Skeletal muscle tissue (tissue), 4 donors: Measurements from ENCODE around the gene CAMK2A. TPM values are rescaled to one million over a fixed set of nuclear protein-coding genes. Genes with fewer than 3 reads are reported as not detected.
A peak's percentile ranks its signal among the peaks of the same experiment; 100 is the strongest.

ENCODE experiments used
- H3K27ac ChIP-seq: one replicate; pipeline ENCODE4 v1.7.0; 2013; ENCODE audit warnings: mild to moderate bottlenecking, low read depth, low read length, inconsistent platforms
- H3K27me3 ChIP-seq, 3 donors: one replicate each; pipeline ENCODE4 v1.7.0; 2013; ENCODE audit warnings: low read length in 3 of 3; ENCODE audit not compliant: control insufficient read depth in 3 of 3, insufficient read depth in 3 of 3
- H3K36me3 ChIP-seq, 3 donors: one replicate each; pipeline ENCODE4 v1.7.0; 2013; ENCODE audit warnings: low read length in 3 of 3; ENCODE audit not compliant: control insufficient read depth in 3 of 3, insufficient read depth in 3 of 3
- H3K4me1 ChIP-seq, 3 donors: one replicate each; pipeline ENCODE4 v1.7.0; 2013; ENCODE audit warnings: low read length in 3 of 3, mild to moderate bottlenecking in 3 of 3; ENCODE audit not compliant: control insufficient read depth in 3 of 3, insufficient read depth in 3 of 3
- H3K4me3 ChIP-seq, 3 donors: one replicate each; pipeline ENCODE4 v1.7.0; 2013; ENCODE audit warnings: low read length in 3 of 3
- H3K9ac ChIP-seq, 3 donors: one replicate each; pipeline ENCODE4 v1.7.0; 2013; ENCODE audit warnings: low read length in 3 of 3, mild to moderate bottlenecking in 3 of 3, moderate library complexity in 2 of 3, low read depth in 1 of 3
- H3K9me3 ChIP-seq, 3 donors: one replicate each; pipeline ENCODE4 v1.7.0; 2013; ENCODE audit warnings: low read length in 3 of 3; ENCODE audit not compliant: control insufficient read depth in 3 of 3
- total RNA-seq: library from RNA; depleted of rRNA; stranded (reverse); fragments of >200 nt; gene quantifications from one replicate; pipeline ENCODE4 v1.2.3, GENCODE V29; 2014
- donor health status: Osteomylitis.

CAMK2A gene
- total RNA-seq, 1 donor from 2014 or later = 45.9 TPM

DNA sequence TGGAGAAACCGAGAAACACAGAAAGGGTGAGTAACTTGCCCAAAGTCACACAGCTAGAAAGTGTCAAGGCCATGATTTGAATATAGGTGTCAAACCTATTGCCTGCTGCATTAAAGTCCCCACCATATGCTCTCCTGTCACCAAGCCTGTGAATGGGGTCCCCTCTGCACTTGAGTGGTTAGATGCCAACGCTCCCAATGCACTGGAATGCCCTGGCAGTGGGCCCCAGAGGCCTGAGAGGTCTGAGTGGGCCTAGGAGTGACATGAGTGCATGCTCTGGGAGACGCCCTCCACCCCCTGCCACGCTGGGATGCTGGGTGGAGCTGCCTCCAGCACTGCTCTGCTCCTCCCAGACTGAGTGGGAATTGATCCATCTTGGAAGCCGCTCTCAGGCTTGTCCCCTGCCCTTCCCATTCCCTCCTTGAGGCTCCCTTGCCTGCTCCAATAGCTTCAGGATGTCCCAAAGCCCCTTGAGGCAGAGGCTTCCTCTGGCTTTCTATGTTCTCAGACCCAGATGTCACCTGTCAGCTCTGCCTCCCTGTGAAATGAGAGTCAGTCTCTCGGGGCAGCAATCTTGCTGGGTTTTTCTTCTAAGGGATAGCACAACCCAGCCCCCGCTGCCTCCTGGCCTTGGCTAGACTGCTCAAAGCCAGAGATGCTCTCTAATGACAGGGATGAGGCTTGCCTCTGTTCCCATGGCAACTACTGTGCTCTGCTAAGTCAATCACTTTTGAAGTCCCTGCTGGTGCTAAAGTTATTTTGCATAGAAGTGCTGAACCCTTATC, 19.7 kb upstream of the CAMK2A start:
- Histone ChIP-seq H3K36me3 (no peaks in the 10 kb centered on the region), H3K9ac (no peak overlapping the region), H3K4me1 (peaks cover 0 to 7% (median 0%) of the 10 kb centered on the region in 3 donors), H3K9me3 (no peaks in the 10 kb centered on the region), H3K27ac (no peak overlapping the region), H3K4me3 (no peak overlapping the region), H3K27me3 (peaks cover 0 to 6% (median 0%) of the 10 kb centered on the region in 3 donors)

DNA sequence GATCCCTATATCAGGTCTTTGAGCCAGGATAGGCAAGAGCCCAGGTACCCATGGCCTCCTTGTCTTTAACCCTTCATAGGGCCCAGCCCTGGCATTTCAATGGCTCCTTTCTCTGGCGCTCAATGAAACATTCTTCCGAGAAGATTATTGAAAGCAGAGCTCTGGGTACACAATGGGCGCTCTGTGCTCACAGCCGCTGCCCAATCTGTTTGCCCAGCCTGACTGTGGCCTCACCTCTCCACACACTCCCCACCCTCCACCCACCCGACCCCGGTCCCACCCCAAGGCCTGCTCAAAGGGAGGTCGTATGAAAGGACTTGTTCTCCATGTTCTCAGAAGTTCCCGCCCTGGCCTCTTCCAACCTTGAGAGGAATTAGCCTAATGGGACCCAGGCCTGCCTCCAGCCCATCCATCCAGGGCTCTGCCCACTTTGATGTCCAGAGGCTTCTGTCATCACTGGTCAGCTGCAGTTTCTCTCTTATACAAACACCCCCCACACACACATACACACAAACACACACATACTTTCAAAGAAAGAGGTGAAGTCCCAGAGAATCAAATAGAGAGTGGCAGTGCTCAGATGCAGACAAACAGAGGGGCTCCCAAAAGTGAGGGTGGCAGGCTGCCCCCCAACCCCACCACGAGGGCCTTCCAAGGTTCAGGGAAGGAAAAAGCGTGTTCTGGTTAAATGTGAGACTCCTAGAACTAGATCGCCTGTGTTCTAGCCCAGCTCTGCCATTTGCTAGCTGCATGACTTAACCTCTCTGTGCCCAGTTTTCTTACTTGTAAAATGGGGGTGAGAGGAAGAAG, 18.2 kb upstream of the CAMK2A start:
- Histone ChIP-seq H3K4me1 (peaks cover 3 to 4% (median 3%) of the 10 kb centered on the region in 3 donors), H3K27ac (no peak overlapping the region), H3K9me3 (no peaks in the 10 kb centered on the region), H3K36me3 (no peaks in the 10 kb centered on the region), H3K4me3 (no peak overlapping the region), H3K27me3 (peaks cover 3 to 10% (median 3%) of the 10 kb centered on the region in 3 donors), H3K9ac (no peak overlapping the region)

DNA sequence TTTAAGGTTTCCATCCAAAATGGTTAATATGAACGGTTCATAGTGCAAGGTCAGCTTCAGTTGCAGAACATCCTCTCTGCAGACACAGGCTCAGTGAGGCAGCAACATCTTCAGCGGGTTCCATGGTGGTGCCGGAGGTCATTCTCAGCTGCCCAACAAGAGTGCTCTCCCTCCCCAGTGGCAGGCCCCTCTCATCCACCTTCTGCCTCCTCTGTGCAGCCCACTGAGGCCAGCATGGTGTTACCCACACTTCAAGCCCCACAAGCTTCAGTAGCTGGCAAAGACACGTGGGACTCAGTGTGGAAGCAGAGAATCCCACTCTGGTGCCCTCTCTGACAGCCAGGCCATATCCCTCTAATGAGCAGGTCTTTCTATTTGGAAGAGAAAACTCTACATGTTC, 17.2 kb upstream of the CAMK2A start:
- no peak overlapping the region for H3K27ac ChIP-seq
- no peaks in the 10 kb centered on the region for H3K36me3 ChIP-seq
- no peak overlapping the region for H3K4me3 ChIP-seq
- H3K4me1 ChIP-seq = peaks cover 4 to 12% (median 6%) of the 10 kb centered on the region in 3 donors
- H3K27me3 ChIP-seq = peaks cover 5 to 15% (median 6%) of the 10 kb centered on the region in 3 donors
- no peak overlapping the region for H3K9ac ChIP-seq
- no peaks in the 10 kb centered on the region for H3K9me3 ChIP-seq

DNA sequence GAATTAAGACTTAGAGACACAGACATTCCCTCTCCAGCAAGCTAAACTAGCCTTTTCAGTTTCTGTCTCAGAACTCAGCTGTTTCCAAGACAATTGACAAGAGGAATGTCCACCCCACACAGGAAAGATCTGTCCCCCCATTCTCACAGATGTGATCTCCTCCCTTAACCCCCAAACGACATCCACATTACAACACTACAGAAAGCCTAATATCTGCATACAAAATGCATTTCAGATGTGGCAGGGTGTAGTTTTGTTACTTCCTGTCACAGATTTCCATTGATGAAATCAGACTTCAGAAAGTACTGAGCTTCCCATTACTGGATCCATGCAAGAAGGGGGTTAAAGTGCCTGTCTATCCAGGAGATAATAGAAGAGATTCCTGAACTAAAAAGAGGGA, 16.0 kb upstream of the CAMK2A start:
- Histone ChIP-seq H3K4me1 (peaks cover 4 to 20% (median 6%) of the 10 kb centered on the region in 3 donors), H3K9ac (no peak overlapping the region), H3K27me3 (peaks cover 6 to 11% (median 7%) of the 10 kb centered on the region in 3 donors), H3K36me3 (no peaks in the 10 kb centered on the region), H3K27ac (no peak overlapping the region), H3K9me3 (no peaks in the 10 kb centered on the region), H3K4me3 (no peak overlapping the region)

DNA sequence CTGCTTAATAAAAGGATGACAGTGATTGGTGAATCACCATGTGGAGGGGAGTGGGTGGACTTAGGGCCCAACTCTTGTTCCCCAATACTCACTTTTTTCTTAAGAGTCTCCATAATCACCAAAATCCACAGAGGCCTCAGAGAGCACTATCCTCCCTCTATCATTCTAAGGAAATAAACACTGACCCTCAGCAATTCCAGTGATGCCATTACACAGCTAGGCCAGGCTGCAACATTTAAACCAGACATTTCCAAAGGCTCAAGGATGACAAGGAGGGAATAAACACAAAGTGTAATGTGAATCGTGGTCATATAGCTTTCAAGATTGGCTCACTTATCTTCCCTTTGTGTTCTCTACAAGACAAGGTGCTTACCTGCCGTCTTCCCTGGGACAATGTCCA, 15.5 kb upstream of the CAMK2A start:
- no peak overlapping the region for H3K4me3 ChIP-seq
- H3K9ac ChIP-seq = no peak overlapping the region
- no peaks in the 10 kb centered on the region for H3K36me3 ChIP-seq
- H3K27ac ChIP-seq = no peak overlapping the region
- H3K27me3 ChIP-seq = peaks cover 6 to 11% (median 7%) of the 10 kb centered on the region in 3 donors
- H3K4me1 ChIP-seq = peaks cover 4 to 20% (median 6%) of the 10 kb centered on the region in 3 donors
- no peaks in the 10 kb centered on the region for H3K9me3 ChIP-seq

DNA sequence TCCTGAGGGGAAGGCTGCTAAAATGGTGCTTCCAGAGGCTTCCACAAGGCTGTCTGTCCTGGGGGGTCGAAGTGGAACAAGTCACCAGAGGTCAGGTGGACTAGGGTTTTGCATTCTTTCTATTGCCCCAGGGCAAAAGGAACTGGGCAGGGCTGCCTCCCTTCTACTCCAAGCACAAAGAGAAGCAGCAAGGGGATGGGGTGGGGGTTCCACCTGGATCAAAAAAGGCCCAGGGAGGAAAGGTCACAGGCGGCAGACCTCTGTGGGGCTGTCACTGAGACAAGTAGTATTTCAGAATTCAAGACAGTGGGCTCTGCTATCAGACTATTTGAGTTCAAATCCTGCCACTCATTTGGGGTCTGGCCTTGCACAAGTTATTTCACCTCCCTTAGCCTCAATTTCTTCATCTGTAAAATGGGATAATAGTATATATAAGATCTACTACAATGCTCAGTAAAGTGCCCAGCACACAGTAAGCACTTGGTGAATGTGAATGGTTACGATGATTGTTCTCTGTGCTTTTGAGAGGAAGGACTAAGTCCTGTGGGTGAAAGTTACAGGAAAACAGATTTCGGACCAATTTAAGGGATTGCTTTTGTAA, 15.0 kb upstream of the CAMK2A start:
- peaks cover 6 to 11% (median 7%) of the 10 kb centered on the region in 3 donors for H3K27me3 ChIP-seq
- H3K9me3 ChIP-seq = no peaks in the 10 kb centered on the region
- peaks cover 6 to 20% (median 6%) of the 10 kb centered on the region in 3 donors for H3K4me1 ChIP-seq
- H3K9ac ChIP-seq = no peak overlapping the region
- H3K27ac ChIP-seq = no peak overlapping the region
- H3K4me3 ChIP-seq = no peak overlapping the region
- H3K36me3 ChIP-seq = no peaks in the 10 kb centered on the region

DNA sequence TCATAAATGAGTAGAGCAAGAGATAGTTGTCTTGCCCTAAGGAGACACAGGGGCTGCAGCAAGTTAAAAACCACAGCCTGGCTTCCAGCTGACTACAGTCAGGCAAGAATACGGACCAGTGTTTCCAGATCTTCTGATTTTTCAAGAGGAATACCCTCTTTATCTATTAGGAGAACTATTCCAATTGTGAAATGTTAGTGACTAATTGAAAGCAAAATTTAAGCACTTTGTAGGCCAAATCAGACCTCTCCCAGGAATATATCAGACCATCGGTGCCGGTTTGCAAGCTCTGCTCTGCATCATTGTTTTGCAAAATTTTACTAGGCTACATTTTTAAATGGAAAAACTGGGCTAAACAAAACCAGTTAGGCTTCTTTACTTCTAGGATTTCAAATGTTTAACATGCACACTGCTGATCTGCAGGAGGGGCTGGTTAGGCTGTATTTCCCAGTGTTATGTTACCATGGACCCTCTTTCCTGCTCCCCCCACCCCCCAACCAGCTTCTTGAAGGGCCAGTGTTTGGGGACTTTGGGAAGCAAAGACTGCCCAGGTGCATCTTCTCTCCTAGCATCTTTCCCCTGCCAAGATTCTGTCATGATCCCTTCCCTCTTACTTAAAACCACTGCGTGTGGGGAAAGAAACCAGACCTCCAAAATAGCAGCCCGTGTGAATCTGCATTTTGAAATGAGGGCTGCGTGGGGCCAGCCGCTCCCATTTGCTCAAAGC, 14.2 kb upstream of the CAMK2A start:
- Histone ChIP-seq H3K36me3 (no peaks in the 10 kb centered on the region), H3K4me3 (no peak overlapping the region), H3K9me3 (no peaks in the 10 kb centered on the region), H3K27me3 (peaks cover 6 to 11% (median 7%) of the 10 kb centered on the region in 3 donors), H3K27ac (no peak overlapping the region), H3K4me1 (peaks cover 6 to 20% (median 8%) of the 10 kb centered on the region in 3 donors), H3K9ac (no peak overlapping the region)

DNA sequence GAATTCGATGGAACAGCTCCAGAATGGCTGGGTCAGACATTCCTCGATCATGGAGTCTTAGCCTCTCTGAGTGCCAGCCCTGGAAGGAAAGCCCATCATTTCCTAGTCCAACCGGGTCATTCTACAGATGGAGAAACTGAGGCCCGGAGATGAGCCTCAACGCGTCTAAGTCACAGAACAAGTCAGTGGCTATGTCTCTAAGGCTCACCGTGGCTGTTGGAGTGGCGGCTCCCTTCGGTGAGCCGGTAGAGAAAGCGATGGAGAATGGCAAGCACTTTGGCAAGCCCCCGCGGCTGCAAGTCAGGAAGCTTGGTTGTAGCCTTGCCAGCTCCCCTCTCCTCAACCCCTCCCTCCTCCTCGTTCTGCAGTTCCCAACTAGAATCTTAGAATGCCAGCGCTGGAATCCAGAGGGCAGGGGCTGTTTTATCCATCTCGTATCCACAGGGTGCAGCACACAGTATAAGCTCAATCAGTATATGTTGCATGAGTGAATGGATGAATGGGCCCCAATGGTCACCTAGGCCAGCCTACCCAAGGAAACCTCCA, 13.6 kb upstream of the CAMK2A start:
- Histone ChIP-seq H3K4me3 (peak overlapping the region in 2 of 3 donors; percentile 47 to 60), H3K9ac (peak overlapping the region in 1 of 3 donors; percentile 74), H3K9me3 (no peaks in the 10 kb centered on the region), H3K27me3 (peaks cover 6 to 11% (median 7%) of the 10 kb centered on the region in 3 donors), H3K4me1 (peaks cover 6 to 20% (median 8%) of the 10 kb centered on the region in 3 donors), H3K36me3 (no peaks in the 10 kb centered on the region), H3K27ac (no peak overlapping the region)
